ENCODE results near the gene NEK6. TPM values are rescaled to one million over a fixed set of nuclear protein-coding genes. Genes with fewer than 3 reads are reported as not detected.

The NEK6 gene
- total and polyA plus RNA-seq, 9 of the 15 experiments (the other 6 are each of a cell fraction or from before 2014, with no cell fraction given), result 3.1 to 19.0 (median 8.4) TPM

DNA sequence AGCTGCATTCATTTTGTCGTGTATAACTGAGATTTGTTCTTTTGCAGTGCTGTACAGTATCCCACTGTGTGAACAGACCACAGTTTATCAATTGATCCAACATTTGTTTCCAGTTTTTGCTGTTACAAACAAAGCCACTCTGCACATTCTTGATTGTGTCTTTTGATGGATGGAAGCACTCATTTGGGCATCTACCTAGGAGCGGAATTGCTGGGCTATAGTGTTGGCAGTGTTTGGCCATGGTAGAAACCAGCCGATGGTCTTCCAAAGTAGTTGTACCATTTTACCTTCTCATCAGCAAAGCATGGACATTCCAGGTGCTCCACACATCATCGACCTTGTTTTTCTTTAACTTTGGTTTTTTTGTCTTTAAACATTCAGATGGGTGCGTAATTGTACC is 79.8 kb downstream of the NEK6 start:
- Histone ChIP-seq H3K79me2 (ENCODE audit: control insufficient read depth, insufficient read depth, low read length) (no peaks in the 10 kb centered on the region), H3K36me3 (ENCODE audit: control insufficient read depth, insufficient read depth, low read length) (no peaks in the 10 kb centered on the region), H3K9me3 (replicated peaks; ENCODE audit: control insufficient read depth, insufficient read depth, low read depth, low read length) (no peaks in the 10 kb centered on the region), H3K9ac (ENCODE audit: insufficient read depth in 1 of 2, low read depth in 2 of 2, low read length in 2 of 2) (no peak overlapping the region), H2AFZ (ENCODE audit: low read depth, low read length) (no peak overlapping the region), H3K4me3 (no peak overlapping the region), H4K20me1 (replicated peaks; ENCODE audit: control insufficient read depth, insufficient read depth, low read length) (0 out of 2 replicates have a peak, but pooled peaks cover 4% of the 10 kb centered on the region), H3K4me1 (replicated peaks in 1 of 2; ENCODE audit: control insufficient read depth in 2 of 2, insufficient read depth in 2 of 2, low read length in 2 of 2) (peaks cover 0 to 10% of the 10 kb centered on the region in 2 experiments; a peak in 2 of 5 replicates), H3K27ac (ENCODE audit: extremely low read depth, low read depth, low read length) (no peak overlapping the region), H3K9me1 (ENCODE audit: control insufficient read depth, insufficient read depth, low read length) (no peaks in the 10 kb centered on the region), H3K4me2 (ENCODE audit: insufficient read depth, low read length) (no peak overlapping the region), H3K27me3 (ENCODE audit: control insufficient read depth in 2 of 2, insufficient read depth in 2 of 2, low read length in 2 of 2) (no peaks in the 10 kb centered on the region)
- CTCF ChIA-PET (ENCODE audit: low intra/inter-chr PET ratio), result no interaction called here
- WGBS (ENCODE audit: insufficient coverage, low coverage, missing lambda C conversion rate), result 55% methylated on average over 5 of the region's 5 CpGs
- no peak for ATAC-seq
- BruUV-seq (replicated peaks), result no TSS peak
- POLR2A ChIA-PET, result interaction anchor here (1.1 kb wide), 1 partner anchor 74 kb away, joined by 3 read pairs; no protein-coding TSS in a partner anchor
- in situ Hi-C loops (cut with MboI), result no loop called here
- no peak for FAIRE-seq
- TF ChIP-seq KAT2B (IDR thresholded peaks at IDR 0.05; ENCODE audit: low read depth, low read length) (no peak), SMARCC2 (IDR thresholded peaks at IDR 0.05; ENCODE audit: low read depth) (no peak), MTF1 (CRISPR knock-in tag; IDR thresholded peaks at IDR 0.05; ENCODE audit: borderline replicate concordance) (no peak), SRSF9 (IDR thresholded peaks at IDR 0.05; ENCODE audit: borderline replicate concordance, low read depth, low read length) (no peak), NFE2 (IDR thresholded peaks at IDR 0.05; ENCODE audit: low read depth) (no peak), GTF2B (IDR thresholded peaks at IDR 0.05; ENCODE audit: extremely low read depth, insufficient read length) (no peak), ZNF316 (IDR thresholded peaks at IDR 0.05) (no peak), POLR2AphosphoS2 (IDR thresholded peaks at IDR 0.05; ENCODE audit: low read length) (no peak)
- TF ChIP-seq, protein P1, sequence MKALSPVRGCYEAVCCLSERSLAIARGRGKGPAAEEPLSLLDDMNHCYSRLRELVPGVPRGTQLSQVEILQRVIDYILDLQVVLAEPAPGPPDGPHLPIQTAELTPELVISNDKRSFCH (CRISPR knock-in tag; IDR thresholded peaks at IDR 0.05), result no peak
- TF ChIP-seq, protein P1 (tag; IDR thresholded peaks at IDR 0.05), result no peak
- TF ChIP-seq, protein P2, sequence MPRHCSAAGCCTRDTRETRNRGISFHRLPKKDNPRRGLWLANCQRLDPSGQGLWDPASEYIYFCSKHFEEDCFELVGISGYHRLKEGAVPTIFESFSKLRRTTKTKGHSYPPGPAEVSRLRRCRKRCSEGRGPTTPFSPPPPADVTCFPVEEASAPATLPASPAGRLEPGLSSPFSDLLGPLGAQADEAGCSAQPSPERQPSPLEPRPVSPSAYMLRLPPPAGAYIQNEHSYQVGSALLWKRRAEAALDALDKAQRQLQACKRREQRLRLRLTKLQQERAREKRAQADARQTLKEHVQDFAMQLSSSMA (CRISPR knock-in tag; IDR thresholded peaks at IDR 0.05), result no peak
- no peak for DNase-seq (ENCODE audit: extremely low read depth in 1 of 4, low spot score in 3 of 4)
- intact Hi-C loops (cut with micrococcal nuclease), result no loop called here

All from K562 (cell line).